HG02763 (cell line): Measurements from ENCODE around the gene GADL1.

ENCODE experiments used
- ATAC-seq: cut with Tn5 transposase; IDR thresholded peaks from one replicate; pipeline ENCODE4 v1.9.1; 2021; ENCODE audit warnings: mild to moderate bottlenecking, moderate library complexity; ENCODE audit not compliant: unreplicated experiment

Gene GADL1

DNA sequence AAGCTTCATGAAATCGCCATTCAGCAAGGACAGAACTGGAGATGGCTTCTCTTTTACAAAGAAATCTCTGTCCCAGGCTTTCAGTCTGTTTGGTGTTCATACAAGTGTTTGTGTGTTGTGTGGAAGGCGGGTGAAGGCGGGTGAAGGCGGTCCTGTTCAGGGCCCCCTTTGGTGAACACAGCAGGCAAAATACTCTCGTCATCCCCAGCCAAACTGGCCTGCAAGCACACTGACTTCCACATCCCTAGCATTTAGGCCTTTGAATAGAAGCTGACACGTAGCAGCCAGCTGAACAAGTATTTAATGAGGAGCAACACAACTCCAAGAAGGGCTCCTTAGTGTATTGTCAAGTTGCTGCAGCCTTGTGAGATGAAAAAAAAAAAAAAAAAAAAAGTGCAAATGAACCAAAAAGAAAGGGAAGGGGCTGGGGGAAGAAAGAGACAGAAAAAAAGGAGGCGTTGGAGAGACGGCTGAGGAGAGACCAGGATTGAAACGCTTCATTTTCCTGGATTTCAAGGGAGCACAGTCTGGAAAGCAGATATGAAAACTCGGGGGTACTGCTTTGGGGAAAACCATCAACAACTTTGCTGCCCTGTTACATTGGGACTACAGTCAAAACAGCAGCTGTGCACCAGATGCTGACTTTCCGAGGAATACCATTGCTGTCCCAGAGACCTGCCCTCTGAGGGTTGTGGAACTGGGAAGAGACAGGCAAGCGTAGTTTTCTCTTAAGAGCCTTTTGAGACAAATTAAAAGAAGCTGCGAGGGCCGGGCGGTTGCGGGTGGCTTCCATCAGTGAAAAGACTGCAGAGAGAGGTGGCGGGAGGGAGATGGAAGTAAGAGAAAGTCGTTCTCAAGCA, 213.4 kb downstream of the GADL1 start:
- no peak for ATAC-seq

DNA sequence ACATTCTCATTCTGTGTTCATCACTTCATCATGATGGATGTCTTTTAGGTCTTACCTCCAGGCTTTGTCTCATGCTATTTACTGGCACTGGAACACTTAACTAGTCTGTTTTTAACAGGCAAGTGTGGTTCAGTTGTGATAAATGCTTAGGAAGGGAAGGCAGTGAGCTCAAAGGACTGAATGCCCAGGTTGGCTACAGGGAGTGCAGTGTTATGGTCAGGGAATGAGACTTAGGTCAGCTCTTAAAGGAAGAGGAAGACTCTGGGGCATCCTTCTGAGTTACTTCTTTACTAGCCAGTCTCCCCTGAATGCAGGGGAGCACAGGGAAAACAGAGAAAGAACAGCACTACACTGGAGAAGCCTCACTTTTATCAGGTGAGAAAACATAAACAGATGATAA, 215.4 kb downstream of the GADL1 start:
- no peak for ATAC-seq

DNA sequence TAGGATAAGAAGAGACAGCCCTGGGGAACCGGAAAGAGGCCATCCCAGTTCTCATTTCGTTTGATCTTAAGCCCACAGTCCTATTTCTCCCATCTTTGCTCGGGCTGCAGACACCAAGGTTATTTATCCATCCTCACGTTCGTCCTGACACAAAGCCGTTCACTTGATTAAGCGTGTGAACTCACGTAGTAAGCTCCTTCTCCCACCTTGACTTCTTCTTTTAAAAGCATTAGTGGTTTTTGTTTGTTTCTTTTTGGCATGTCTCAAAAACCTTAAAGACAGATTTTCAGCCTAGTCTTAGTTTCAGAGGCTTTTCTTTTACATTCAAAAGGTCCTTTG, 217.1 kb downstream of the GADL1 start:
- no peak for ATAC-seq

DNA sequence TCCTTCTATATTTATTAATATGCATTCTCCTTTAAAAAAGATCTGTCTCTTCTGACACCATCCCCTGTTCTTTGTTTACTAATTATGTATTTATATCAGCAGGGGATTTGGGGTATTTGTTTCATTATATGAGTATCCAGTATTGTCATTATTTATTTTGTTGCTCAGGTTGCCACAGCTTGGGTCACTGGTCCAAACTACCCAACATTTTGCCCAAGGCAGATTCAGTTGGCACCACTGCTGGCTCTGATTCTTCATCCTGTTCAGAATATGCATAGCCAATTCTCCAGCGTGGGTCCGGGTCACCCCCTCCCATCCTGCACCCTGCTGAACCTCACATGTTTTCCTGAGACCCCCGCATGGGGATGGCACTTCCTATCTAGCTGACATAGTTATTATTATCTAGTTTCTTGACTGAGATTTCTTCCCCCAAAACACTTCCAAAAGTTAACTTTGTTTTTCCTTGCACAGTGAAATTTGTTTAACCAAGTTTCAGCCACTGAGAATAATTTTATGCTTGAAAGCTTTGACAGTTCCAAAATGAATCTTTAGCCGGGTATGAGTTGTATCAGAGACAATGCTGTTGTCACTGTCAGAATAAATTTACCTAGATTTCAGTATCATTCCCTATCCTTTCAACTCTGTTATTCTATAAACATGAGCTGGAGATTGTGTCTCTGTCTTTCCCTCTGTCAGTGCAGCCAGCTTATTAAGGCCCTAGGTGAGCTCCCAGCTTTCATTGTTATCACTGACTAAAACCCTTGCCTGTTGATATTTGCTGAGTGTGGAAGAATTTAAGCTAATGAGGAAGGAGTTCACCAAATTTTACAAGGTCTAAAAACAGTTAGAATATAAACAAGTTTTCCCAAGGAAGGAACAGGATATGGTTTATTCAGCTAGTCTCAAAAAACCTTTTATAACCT, 217.8 kb downstream of the GADL1 start:
- ATAC-seq: peak; percentile 50
